PC-3 (cell line): ENCODE results near the gene SGTA. TPM values are rescaled to one million over a fixed set of nuclear protein-coding genes. Genes with fewer than 3 reads are reported as not detected.

ENCODE experiments used
- ATAC-seq: fragments of 200-7000 bp; cut with Tn5 transposase; 2 replicates; pipeline ENCODE4 v1.9.1; 2020; ENCODE audit warnings: mild to moderate bottlenecking, moderate library complexity
- BruUV-seq: library from RNA; stranded (reverse); fragments of 400-500 nt; replicated peaks from 2 replicates; lab custom pipeline; 2021; lab: Mats Ljungman, UMichigan
- CTCF ChIA-PET: fragments of 300-600 bp; sonication (Branson Sonifier 250); formaldehyde crosslinking; loops from one replicate; lab custom pipeline; 2022; ENCODE audit warnings: antibody characterized with exemption; lab: Charles Lee
- POLR2A ChIA-PET: fragments of 300-600 bp; sonication (Branson Sonifier 250); formaldehyde crosslinking; loops from one replicate; lab custom pipeline; 2022; ENCODE audit warnings: antibody characterized with exemption; ENCODE audit not compliant: unreplicated experiment; lab: Charles Lee
- DNase-seq: peaks from one replicate; pipeline ENCODE4 v3.0.0-alpha.2; 2015
- H2AFZ ChIP-seq: fragments of 300-600 bp; sonication (generic); 2 replicates; pipeline ENCODE4 v1.6.0; 2016; ENCODE audit warnings: antibody characterized with exemption, low read length
- H3F3A ChIP-seq: fragments of 300-600 bp; sonication (generic); one replicate; pipeline ENCODE4 v1.6.0; 2017; ENCODE audit warnings: antibody characterized with exemption, low read length, control low read depth, mild to moderate bottlenecking; ENCODE audit not compliant: unreplicated experiment
- H3K27ac ChIP-seq: fragments of 300-600 bp; sonication (generic); 2 replicates; pipeline ENCODE4 v1.5.1; 2016; ENCODE audit warnings: mild to moderate bottlenecking, low read length
- H3K27me3 ChIP-seq: fragments of 300-600 bp; sonication (generic); 2 replicates; pipeline ENCODE4 v1.6.1; 2016; ENCODE audit warnings: low read length, mixed read lengths
- H3K36me3 ChIP-seq: fragments of 300-600 bp; sonication (generic); 2 replicates; pipeline ENCODE4 v1.6.1; 2016; ENCODE audit warnings: low read depth, mixed run types, low read length, mixed read lengths
- H3K4me1 ChIP-seq: fragments of 300-600 bp; sonication (generic); 2 replicates; pipeline ENCODE4 v1.5.1; 2016; ENCODE audit warnings: low read length; ENCODE audit not compliant: insufficient read depth
- H3K4me2 ChIP-seq: fragments of 300-600 bp; sonication (generic); 2 replicates; pipeline ENCODE4 v1.6.0; 2016; ENCODE audit warnings: low read length
- H3K4me3 ChIP-seq: fragments of 300-600 bp; sonication (generic); 2 replicates; pipeline ENCODE4 v1.5.1; 2016; ENCODE audit warnings: mild to moderate bottlenecking, low read length, mixed read lengths
- H3K79me2 ChIP-seq: fragments of 300-600 bp; sonication (generic); 2 replicates; pipeline ENCODE4 v1.6.1; 2017; ENCODE audit warnings: low read length, mixed read lengths
- H3K9ac ChIP-seq: fragments of 300-600 bp; sonication (generic); 2 replicates; pipeline ENCODE4 v1.6.0; 2016; ENCODE audit warnings: mild to moderate bottlenecking, low read length
- H3K9me2 ChIP-seq: fragments of 300-600 bp; sonication (generic); replicated peaks from 2 replicates; pipeline ENCODE4 v1.6.1; 2016; ENCODE audit warnings: mixed run types, low read length, mixed read lengths
- H3K9me3 ChIP-seq: fragments of 300-600 bp; sonication (generic); 2 replicates; pipeline ENCODE4 v1.6.1; 2016; ENCODE audit warnings: low read length, mixed read lengths
- H4K20me1 ChIP-seq: fragments of 300-600 bp; sonication (generic); 2 replicates; pipeline ENCODE4 v1.6.1; 2016; ENCODE audit warnings: low read length, mixed read lengths
- EZH2 ChIP-seq: fragments of 300-600 bp; sonication (generic); IDR thresholded peaks from one replicate; pipeline ENCODE4 v1.6.1; 2017; ENCODE audit warnings: antibody characterized with exemption, mild to moderate bottlenecking, low read length; ENCODE audit not compliant: unreplicated experiment
- EZH2phosphoT487 ChIP-seq: fragments of 300-600 bp; sonication (generic); IDR thresholded peaks from 2 replicates; pipeline ENCODE4 v1.6.1; 2018; ENCODE audit warnings: mild to moderate bottlenecking, antibody characterized with exemption, low read length, borderline replicate concordance
- intact Hi-C: fragments of 100-400 bp; cut with micrococcal nuclease; formaldehyde crosslinking; loops from 2 replicates; pipeline ENCODE4 v1.9.0; 2023
- total RNA-seq: library from RNA; depleted of rRNA; stranded (reverse); fragments of >200 nt; gene quantifications from 2 replicates; pipeline ENCODE4 v1.2.3, GENCODE V29; 2014
- TF ChIP-seq, protein P1 (sequence below): fragments of 300-600 bp; sonication (generic); conservative IDR thresholded peaks from 2 replicates; pipeline ENCODE4 v1.5.1; 2017; ENCODE audit warnings: antibody characterized with exemption, low read depth, mild to moderate bottlenecking, low read length

The SGTA gene
- total RNA-seq, 1 experiment from 2014 or later = 78.6 TPM

DNA sequence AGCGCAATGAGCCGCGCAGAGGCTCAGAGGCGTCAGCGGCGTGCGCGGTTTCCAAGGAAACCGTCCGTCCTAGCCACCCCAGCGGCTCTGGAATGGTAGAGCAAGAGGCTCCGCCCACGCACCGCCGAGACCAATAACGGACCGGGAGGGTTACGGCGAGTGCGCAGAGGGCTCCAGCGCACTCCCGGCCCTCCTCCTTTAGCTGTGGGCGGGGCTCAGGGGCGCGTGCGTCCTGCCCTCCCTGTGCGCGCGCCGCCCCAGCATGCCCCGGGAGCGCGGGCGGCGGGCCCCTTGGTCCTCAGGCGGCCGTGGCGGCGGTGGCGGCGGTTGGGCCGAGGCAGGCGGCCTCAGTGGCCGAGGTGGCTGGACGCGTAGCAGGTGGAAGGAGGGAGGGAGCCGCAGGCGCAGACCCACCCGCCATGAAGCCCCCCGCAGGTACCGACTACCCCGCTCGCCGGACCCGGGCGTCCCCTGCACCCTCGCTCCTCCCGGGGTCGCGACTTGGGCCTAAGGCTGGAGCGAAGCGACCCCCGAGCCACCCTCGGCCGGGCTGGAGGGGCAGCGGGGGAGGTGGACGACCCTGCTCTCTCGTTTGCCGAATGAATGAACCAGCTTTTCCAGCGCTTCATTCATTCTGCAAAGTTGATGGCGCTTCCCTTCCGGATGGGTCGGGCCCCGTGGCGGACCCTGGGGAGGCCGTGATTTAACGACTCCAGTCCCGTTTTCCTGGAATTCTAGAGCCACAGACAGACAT, 2.3 kb upstream of the SGTA start, which contains the start of gene THOP1:
TSS of gene THOP1 (plus strand) at position 260 of the 754 bp plus-strand sequence. CDS start at position 420, 160 bp downstream.
- H3K79me2 ChIP-seq = peaks cover 73% of the 10 kb centered on the region
- no peak for TF ChIP-seq EZH2
- TF ChIP-seq, protein P1, sequence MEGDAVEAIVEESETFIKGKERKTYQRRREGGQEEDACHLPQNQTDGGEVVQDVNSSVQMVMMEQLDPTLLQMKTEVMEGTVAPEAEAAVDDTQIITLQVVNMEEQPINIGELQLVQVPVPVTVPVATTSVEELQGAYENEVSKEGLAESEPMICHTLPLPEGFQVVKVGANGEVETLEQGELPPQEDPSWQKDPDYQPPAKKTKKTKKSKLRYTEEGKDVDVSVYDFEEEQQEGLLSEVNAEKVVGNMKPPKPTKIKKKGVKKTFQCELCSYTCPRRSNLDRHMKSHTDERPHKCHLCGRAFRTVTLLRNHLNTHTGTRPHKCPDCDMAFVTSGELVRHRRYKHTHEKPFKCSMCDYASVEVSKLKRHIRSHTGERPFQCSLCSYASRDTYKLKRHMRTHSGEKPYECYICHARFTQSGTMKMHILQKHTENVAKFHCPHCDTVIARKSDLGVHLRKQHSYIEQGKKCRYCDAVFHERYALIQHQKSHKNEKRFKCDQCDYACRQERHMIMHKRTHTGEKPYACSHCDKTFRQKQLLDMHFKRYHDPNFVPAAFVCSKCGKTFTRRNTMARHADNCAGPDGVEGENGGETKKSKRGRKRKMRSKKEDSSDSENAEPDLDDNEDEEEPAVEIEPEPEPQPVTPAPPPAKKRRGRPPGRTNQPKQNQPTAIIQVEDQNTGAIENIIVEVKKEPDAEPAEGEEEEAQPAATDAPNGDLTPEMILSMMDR = no peak
- H3K27me3 ChIP-seq = no peaks in the 10 kb centered on the region
- ChIA-PET POLR2A (no interaction called here), CTCF (interaction anchor here (0.5 kb wide), 1 partner anchor 173 kb away, joined by 6 read pairs; no protein-coding TSS in a partner anchor)
- H3K9me3 ChIP-seq = no peaks in the 10 kb centered on the region
- peak within 1 kb of the TSS; percentile 92 for H3K4me2 ChIP-seq
- peaks cover 7% of the 10 kb centered on the region; the same call in 1 of the 2 replicates for H4K20me1 ChIP-seq
- H3K4me3 ChIP-seq = peak within 1 kb of the TSS; percentile 89
- no peaks in the 10 kb centered on the region for H3K9me2 ChIP-seq
- no peaks in the 10 kb centered on the region; the same call in 1 of the 2 replicates for H3K36me3 ChIP-seq
- peak; percentile 89 for ATAC-seq
- intact Hi-C loops = no loop called here
- H3K9ac ChIP-seq = peak within 1 kb of the TSS; percentile 99
- peaks cover 14% of the 10 kb centered on the region for H3K4me1 ChIP-seq
- H3F3A ChIP-seq = no peaks in the 10 kb centered on the region
- H2AFZ ChIP-seq = peak within 1 kb of the TSS; percentile 82
- 0 out of 2 replicates have a peak within 1 kb of the TSS, but pooled peaks have one; percentile 25 for H3K27ac ChIP-seq
- peak; percentile 98 for DNase-seq
- TSS peak; percentile 54 for BruUV-seq

DNA sequence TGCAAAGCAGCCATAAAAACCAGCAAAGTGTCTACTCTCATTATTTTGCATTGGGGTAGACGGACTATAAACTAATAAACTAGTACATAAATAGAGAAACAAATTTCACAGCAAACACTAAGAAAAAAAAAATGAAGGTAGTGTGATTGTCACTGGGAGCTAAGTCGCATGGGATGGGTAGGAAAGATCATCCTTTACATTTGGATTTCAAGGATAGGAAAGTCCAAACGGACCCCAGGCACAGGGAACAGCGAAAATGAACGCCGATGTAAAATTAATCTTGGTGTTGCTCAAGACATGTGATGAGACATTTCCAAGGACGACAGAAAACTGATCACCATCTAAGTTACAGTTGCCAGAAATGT, 690 bp upstream of the SGTA start:
- H3F3A ChIP-seq = no peaks in the 10 kb centered on the region
- no TSS peak for BruUV-seq
- peaks cover 81% of the 10 kb centered on the region for H3K79me2 ChIP-seq
- H4K20me1 ChIP-seq = peaks cover 9% of the 10 kb centered on the region; the same call in 1 of the 2 replicates
- intact Hi-C loops = no loop called here
- H3K27ac ChIP-seq = peak overlapping the region; percentile 60
- H3K9me2 ChIP-seq = no peaks in the 10 kb centered on the region
- H3K27me3 ChIP-seq = no peaks in the 10 kb centered on the region
- ChIA-PET POLR2A (interaction anchor here (0.6 kb wide), 1 partner anchor 1934 kb away, joined by 4 read pairs; no protein-coding TSS in a partner anchor), CTCF (no interaction called here)
- peak overlapping the region; percentile 96 for H3K4me2 ChIP-seq
- H3K4me1 ChIP-seq = peaks cover 14% of the 10 kb centered on the region
- DNase-seq (no peak), ATAC-seq (no peak)
- peak overlapping the region; percentile 90 for H2AFZ ChIP-seq
- TF ChIP-seq EZH2 = no peak
- no peak for TF ChIP-seq EZH2phosphoT487
- TF ChIP-seq, protein P1 = no peak
- H3K4me3 ChIP-seq = no peak overlapping the region; the same call in 1 of the 2 replicates
- no peaks in the 10 kb centered on the region for H3K9me3 ChIP-seq
- no peaks in the 10 kb centered on the region for H3K36me3 ChIP-seq
- H3K9ac ChIP-seq = peak overlapping the region; percentile 99
